Esophagus (tissue), 2 donors: ENCODE data around the gene TBC1D12. TPM values are rescaled to one million over a fixed set of nuclear protein-coding genes. Genes with fewer than 3 reads are reported as not detected.

Experiments
- H3K27ac ChIP-seq, 2 donors: one replicate each; pipeline ENCODE4 v1.5.1; 2013; ENCODE audit warnings: low read depth in 2 of 2, mild to moderate bottlenecking in 2 of 2, inconsistent platforms in 1 of 2, low read length in 1 of 2, moderate library complexity in 1 of 2
- H3K27me3 ChIP-seq, 2 donors: one replicate each; pipeline ENCODE4 v1.6.1; 2013; ENCODE audit warnings: low read length in 2 of 2, control low read depth in 1 of 2, mild to moderate bottlenecking in 1 of 2; ENCODE audit not compliant: insufficient read depth in 2 of 2, control insufficient read depth in 1 of 2
- H3K36me3 ChIP-seq, 2 donors: one replicate each; pipeline ENCODE4 v1.6.1; 2013; ENCODE audit warnings: low read length in 1 of 2; ENCODE audit not compliant: control insufficient read depth in 2 of 2, insufficient read depth in 2 of 2
- H3K4me1 ChIP-seq, 2 donors: one replicate each; pipeline ENCODE4 v1.6.1; 2013; ENCODE audit warnings: low read length in 1 of 2; ENCODE audit not compliant: control insufficient read depth in 2 of 2, insufficient read depth in 2 of 2
- H3K4me3 ChIP-seq, 2 donors: one replicate each; pipeline ENCODE4 v1.5.1; 2013; ENCODE audit warnings: low read length in 2 of 2, mild to moderate bottlenecking in 2 of 2, low read depth in 1 of 2, moderate library complexity in 1 of 2
- H3K9me3 ChIP-seq, 2 donors: one replicate each; pipeline ENCODE4 v1.6.1; 2013; ENCODE audit warnings: mild to moderate bottlenecking in 2 of 2, low read depth in 1 of 2, low read length in 1 of 2, moderate library complexity in 1 of 2; ENCODE audit not compliant: control insufficient read depth in 2 of 2, insufficient read depth in 1 of 2
- WGBS, 2 donors: extraction: QIAGEN DNeasy Blood & Tissue Kit; methylation state at CpG; one replicate each; pipeline ENCODE4 v1.1.7; 2013; 5-methylcytosine and 5-hydroxymethylcytosine counted together
- polyA plus RNA-seq, 2 donors: library from polyadenylated mRNA; stranded (reverse); fragments of 200-250 nt; gene quantifications; one replicate each; pipeline ENCODE4 v1.2.3, GENCODE V29; 2013
- donor health status: healthy with polysubstance abuse.
- donor health status: Bipolar disorder and iron deficiency.

The TBC1D12 gene
- polyA plus RNA-seq, 2 donors: 4.0 to 9.1 TPM

- Histone ChIP-seq H3K36me3 (no peaks in the 10 kb centered on the region), H3K27me3 (no peaks in the 10 kb centered on the region), H3K4me3 (no peak overlapping the region), H3K27ac (no peak overlapping the region), H3K9me3 (no peaks in the 10 kb centered on the region), H3K4me1 (no peaks in the 10 kb centered on the region)
Observed at GRCh38 chr10:94481410-94481809, 79.1 kb downstream of the TBC1D12 start.

DNA sequence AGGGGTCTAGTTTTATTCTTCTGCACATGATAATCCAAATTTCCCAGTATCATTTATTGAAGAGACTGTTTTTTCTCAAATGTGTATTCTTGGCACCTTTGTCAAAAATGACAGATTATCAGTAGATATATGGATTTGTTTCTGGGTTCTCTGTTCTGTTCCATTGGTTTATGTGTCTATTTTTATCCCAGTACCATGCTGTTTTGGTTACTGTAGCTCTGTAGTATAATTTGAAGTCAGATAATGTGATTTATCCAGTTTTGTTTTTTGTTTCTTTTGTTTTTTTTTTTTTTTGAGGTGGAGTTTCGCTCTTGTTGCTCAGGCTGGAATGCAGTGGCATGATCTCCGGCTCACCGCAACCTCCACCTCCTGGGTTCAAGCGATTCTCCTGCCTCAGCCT is 81.6 kb downstream of the TBC1D12 start:
- 95 to 96% methylated on average over 4 of the region's 4 CpGs for WGBS, 2 donors
- H3K36me3 ChIP-seq: no peaks in the 10 kb centered on the region
- no peak overlapping the region for H3K27ac ChIP-seq

GRCh38 chr10:94485094-94485493 is 82.8 kb downstream of the TBC1D12 start:
- 96% methylated on average over 1 of the region's 1 CpG for WGBS, 2 donors
- H3K27me3 ChIP-seq: no peaks in the 10 kb centered on the region
- no peak overlapping the region for H3K27ac ChIP-seq
- no peaks in the 10 kb centered on the region for H3K9me3 ChIP-seq
- no peaks in the 10 kb centered on the region for H3K4me1 ChIP-seq
- H3K36me3 ChIP-seq: no peaks in the 10 kb centered on the region
- no peak overlapping the region for H3K4me3 ChIP-seq

More for the DNA sequence above, 81.6 kb downstream of the TBC1D12 start:
- Histone ChIP-seq H3K27me3 (no peaks in the 10 kb centered on the region), H3K4me3 (no peak overlapping the region), H3K9me3 (no peaks in the 10 kb centered on the region), H3K4me1 (no peaks in the 10 kb centered on the region)

DNA sequence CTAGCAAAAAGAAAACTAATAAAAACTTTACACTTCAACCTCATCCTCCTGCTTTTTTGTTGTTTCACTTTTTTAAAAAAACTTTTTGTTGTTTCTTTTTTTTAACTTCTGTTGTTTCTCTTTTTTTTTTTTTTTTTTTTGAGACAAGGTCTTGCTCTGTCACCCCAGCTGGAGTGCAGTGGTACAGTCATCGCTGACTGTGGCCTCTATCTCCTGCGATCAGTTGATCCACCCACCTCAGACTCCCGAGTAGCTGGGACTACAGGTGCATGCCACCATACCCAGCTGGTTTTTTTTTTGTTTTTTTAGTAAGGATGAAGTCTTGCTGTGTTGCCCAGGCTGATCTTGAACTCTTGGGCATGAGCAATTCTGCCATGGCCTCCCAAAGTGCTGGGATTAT is 85.2 kb downstream of the TBC1D12 start:
- Histone ChIP-seq H3K36me3 (no peaks in the 10 kb centered on the region), H3K4me1 (no peaks in the 10 kb centered on the region), H3K9me3 (no peaks in the 10 kb centered on the region), H3K27ac (no peak overlapping the region), H3K4me3 (no peak overlapping the region), H3K27me3 (no peaks in the 10 kb centered on the region)
- WGBS, 2 donors: 85 to 90% methylated on average over 3 of the region's 3 CpGs

- Histone ChIP-seq H3K36me3 (no peaks in the 10 kb centered on the region), H3K4me3 (no peak overlapping the region), H3K4me1 (no peaks in the 10 kb centered on the region), H3K27ac (no peak overlapping the region), H3K27me3 (no peaks in the 10 kb centered on the region), H3K9me3 (no peaks in the 10 kb centered on the region)
- WGBS, 2 donors: 92 to 97% methylated on average over 4 of the region's 4 CpGs
Observed at GRCh38 chr10:94489107-94489506, 86.8 kb downstream of the TBC1D12 start.

DNA sequence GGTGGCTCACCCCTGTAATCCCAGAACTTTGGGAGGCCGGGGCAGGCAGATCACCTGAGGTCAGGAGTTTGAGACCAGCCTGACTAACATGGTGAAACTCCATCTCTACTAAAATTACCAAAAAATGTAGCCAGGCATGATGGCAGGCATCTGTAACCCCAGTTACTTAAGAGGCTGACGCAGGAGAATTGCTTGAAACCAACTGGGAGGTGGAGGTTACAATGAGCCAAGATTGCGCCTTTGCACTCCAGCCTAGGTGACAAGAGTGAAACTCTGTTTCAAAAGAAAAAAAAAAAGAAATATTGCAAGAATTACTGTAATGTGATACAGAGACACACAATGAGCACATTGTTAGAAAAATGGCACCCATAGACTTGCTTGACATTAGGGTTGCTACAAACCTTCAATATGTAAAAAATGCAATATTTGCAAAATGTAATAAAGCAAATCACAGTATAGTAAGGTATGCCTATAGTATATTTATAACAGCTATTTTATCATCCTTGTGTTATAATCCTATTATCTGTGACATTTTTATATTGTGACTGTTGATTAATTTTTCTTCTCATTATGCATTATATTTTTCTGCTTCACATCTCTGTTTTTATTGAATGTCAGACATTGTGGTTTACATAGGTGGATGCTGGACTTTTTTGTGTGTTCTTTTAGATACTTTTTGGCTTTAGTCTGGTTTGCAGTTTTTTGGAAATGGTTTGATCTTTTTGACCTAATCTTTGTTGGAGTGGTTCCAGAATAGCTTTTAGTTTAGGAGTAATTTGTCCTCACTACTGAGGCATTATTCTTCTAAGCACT is 87.8 kb downstream of the TBC1D12 start:
- H3K36me3 ChIP-seq: no peaks in the 10 kb centered on the region
- no peaks in the 10 kb centered on the region for H3K27me3 ChIP-seq
- H3K27ac ChIP-seq: no peak overlapping the region
- H3K4me1 ChIP-seq: no peaks in the 10 kb centered on the region
- H3K4me3 ChIP-seq: no peak overlapping the region
- H3K9me3 ChIP-seq: no peaks in the 10 kb centered on the region
- 96 to 97% methylated on average over 3 of the region's 3 CpGs for WGBS, 2 donors

GRCh38 chr10:94490789-94491039 is 88.4 kb downstream of the TBC1D12 start:
- Histone ChIP-seq H3K9me3 (no peaks in the 10 kb centered on the region), H3K4me3 (no peak overlapping the region), H3K27me3 (no peaks in the 10 kb centered on the region), H3K36me3 (no peaks in the 10 kb centered on the region), H3K4me1 (no peaks in the 10 kb centered on the region), H3K27ac (no peak overlapping the region)

GRCh38 chr10:94493463-94493862 is 91.1 kb downstream of the TBC1D12 start:
- no peaks in the 10 kb centered on the region for H3K4me1 ChIP-seq
- no peak overlapping the region for H3K27ac ChIP-seq
- H3K4me3 ChIP-seq: no peak overlapping the region
- no peaks in the 10 kb centered on the region for H3K36me3 ChIP-seq
- no peaks in the 10 kb centered on the region for H3K9me3 ChIP-seq
- H3K27me3 ChIP-seq: no peaks in the 10 kb centered on the region
- WGBS, 2 donors: 80 to 83% methylated on average over 2 of the region's 2 CpGs

GRCh38 chr10:94496010-94496409 is 93.7 kb downstream of the TBC1D12 start:
- Histone ChIP-seq H3K9me3 (no peaks in the 10 kb centered on the region), H3K27me3 (no peaks in the 10 kb centered on the region), H3K36me3 (no peaks in the 10 kb centered on the region), H3K4me1 (no peaks in the 10 kb centered on the region), H3K27ac (no peak overlapping the region), H3K4me3 (no peak overlapping the region)
- WGBS, 2 donors: 80 to 84% methylated on average over 4 of the region's 4 CpGs

GRCh38 chr10:94496646-94497045 is 94.3 kb downstream of the TBC1D12 start:
- H3K4me3 ChIP-seq: no peak overlapping the region
- WGBS, 2 donors: 64 to 69% methylated on average over 3 of the region's 3 CpGs
- H3K36me3 ChIP-seq: no peaks in the 10 kb centered on the region
- H3K27ac ChIP-seq: no peak overlapping the region
- H3K9me3 ChIP-seq: no peaks in the 10 kb centered on the region
- no peaks in the 10 kb centered on the region for H3K4me1 ChIP-seq
- no peaks in the 10 kb centered on the region for H3K27me3 ChIP-seq
